Endothelial cell of umbilical vein (primary cell): ENCODE results near the gene ERI2. TPM values are rescaled to one million over a fixed set of nuclear protein-coding genes. Genes with fewer than 3 reads are reported as not detected.
A peak's percentile ranks its signal among the peaks of the same experiment; 100 is the strongest.
"Not testable (repeated sequence)": the region's sequence is repeated elsewhere in the genome, so short reads cannot be mapped to it uniquely, and the experiment has no call there.

Source experiments
- BruUV-seq: library from RNA; stranded (reverse); fragments of 400-500 nt; replicated peaks from 2 replicates; lab custom pipeline; 2021; lab: Mats Ljungman, UMichigan
- CTCF ChIA-PET: fragments of 300-600, 350-600 bp; sonication (Branson Sonifier 250); formaldehyde crosslinking; loops from one replicate; lab custom pipeline; 2021; ENCODE audit warnings: antibody characterized with exemption, inconsistent platforms; lab: Charles Lee
- POLR2A ChIA-PET: fragments of 300-600, 350-600 bp; sonication (Branson Sonifier 250); formaldehyde crosslinking; loops from one replicate; lab custom pipeline; 2021; ENCODE audit warnings: antibody characterized with exemption, inconsistent platforms; lab: Charles Lee
- DNase-seq: peaks from one replicate; pipeline ENCODE4 v3.0.0-alpha.2; 2011; ENCODE audit warnings: low read depth, low spot score
- FAIRE-seq: peaks from 2 replicates; lab custom pipeline; 2011; peaks lifted over from hg19 to GRCh38; lab: Jason Lieb, UNC
- H2AFZ ChIP-seq: 2 replicates; pipeline ENCODE4 v1.6.0; 2012; ENCODE audit warnings: low read depth, low read length, control low read depth, inconsistent platforms
- H3K27ac ChIP-seq: 2 replicates; pipeline ENCODE4 v1.5.1; 2011; ENCODE audit warnings: low read depth, mild to moderate bottlenecking, control low read depth, low read length, moderate library complexity; ENCODE audit not compliant: insufficient read depth
- H3K27me3 ChIP-seq, 2 experiments: 2 replicates each; pipeline versions ENCODE4 v1.6.0 to v1.6.1; 2011; ENCODE audit warnings: low read length in 2 of 2, mixed read lengths in 1 of 2; ENCODE audit not compliant: control insufficient read depth in 2 of 2, insufficient read depth in 2 of 2
- H3K36me3 ChIP-seq, 2 experiments: 2 replicates in 1 of 2; 3 replicates in 1 of 2; pipeline ENCODE4 v1.5.1; 2011; ENCODE audit warnings: low read length in 2 of 2, mild to moderate bottlenecking in 1 of 2, moderate library complexity in 1 of 2; ENCODE audit not compliant: control insufficient read depth in 2 of 2, insufficient read depth in 2 of 2; ENCODE audit errors: extremely low read depth in 1 of 2
- H3K4me1 ChIP-seq: 3 replicates; pipeline ENCODE4 v1.5.1; 2011; ENCODE audit warnings: mild to moderate bottlenecking, low read length; ENCODE audit not compliant: control insufficient read depth, insufficient read depth; ENCODE audit errors: extremely low read depth
- H3K4me2 ChIP-seq: 2 replicates; pipeline ENCODE4 v1.6.1; 2011; ENCODE audit warnings: low read length, control low read depth, mixed read lengths; ENCODE audit not compliant: insufficient read depth
- H3K4me3 ChIP-seq, 3 experiments: fragments of 200-600 bp in 1 of 3; sonication (generic), shearing (Covaris generic) in 1 of 3; replicated peaks in 1 of 3; 2 replicates each; pipeline ENCODE4 v1.5.1; 2011 to 2016; ENCODE audit warnings: control low read depth in 3 of 3, low read length in 3 of 3, mild to moderate bottlenecking in 2 of 3, inconsistent platforms in 1 of 3, low read depth in 1 of 3, moderate library complexity in 1 of 3; ENCODE audit not compliant: insufficient read depth in 1 of 3
- H3K79me2 ChIP-seq: 2 replicates; pipeline ENCODE4 v1.6.0; 2012; ENCODE audit warnings: low read length, inconsistent platforms; ENCODE audit not compliant: control insufficient read depth, insufficient read depth
- H3K9ac ChIP-seq: replicated peaks from 2 replicates; pipeline ENCODE3; 2011; ENCODE audit warnings: low read length, control low read depth; ENCODE audit not compliant: insufficient read depth; ENCODE audit errors: extremely low read depth
- H3K9me1 ChIP-seq: replicated peaks from 3 replicates; pipeline ENCODE4 v1.6.0; 2011; ENCODE audit warnings: mild to moderate bottlenecking, low read length; ENCODE audit not compliant: control insufficient read depth, insufficient read depth; ENCODE audit errors: extremely low read depth
- H3K9me3 ChIP-seq: replicated peaks from 2 replicates; pipeline ENCODE4 v1.5.1; 2012; ENCODE audit warnings: low read length, inconsistent platforms; ENCODE audit not compliant: control insufficient read depth, insufficient read depth
- H4K20me1 ChIP-seq: replicated peaks from 2 replicates; pipeline ENCODE3; 2011; ENCODE audit warnings: mild to moderate bottlenecking, low read length; ENCODE audit not compliant: control insufficient read depth, insufficient read depth; ENCODE audit errors: extremely low read depth
- CTCF ChIP-seq, 2 donors: IDR thresholded peaks; 1 replicate in 1 of 2; 2 replicates in 1 of 2; pipeline ENCODE4 v1.5.1; 2011; ENCODE audit warnings: low read length in 2 of 2, mild to moderate bottlenecking in 2 of 2, moderate library complexity in 2 of 2, control low read depth in 1 of 2, inconsistent platforms in 1 of 2, low read depth in 1 of 2; ENCODE audit not compliant: insufficient read depth in 1 of 2; ENCODE audit errors: extremely low read depth in 1 of 2
- EZH2 ChIP-seq: IDR thresholded peaks from 2 replicates; pipeline ENCODE4 v1.6.1; 2012; ENCODE audit warnings: borderline replicate concordance, low read depth, mild to moderate bottlenecking, moderate library complexity, low read length, inconsistent platforms; ENCODE audit not compliant: severe bottlenecking
- FOS ChIP-seq: IDR thresholded peaks from 2 replicates; pipeline ENCODE4 v1.6.1; 2011; ENCODE audit warnings: mild to moderate bottlenecking, low read length, moderate library complexity, borderline replicate concordance; ENCODE audit not compliant: insufficient read depth
- GATA2 ChIP-seq: IDR thresholded peaks from 2 replicates; pipeline ENCODE4 v1.7.0; 2011; ENCODE audit warnings: low read depth, mild to moderate bottlenecking, moderate library complexity, mixed read lengths, low read length; ENCODE audit not compliant: insufficient read length, insufficient read depth
- JUN ChIP-seq: IDR thresholded peaks from 2 replicates; pipeline ENCODE4 v1.6.1; 2011; ENCODE audit warnings: borderline replicate concordance, low read depth; ENCODE audit not compliant: insufficient read length, insufficient read depth
- MAX ChIP-seq: IDR thresholded peaks from 2 replicates; pipeline ENCODE4 v1.6.1; 2011; ENCODE audit not compliant: insufficient read depth, insufficient read length
- MYC ChIP-seq: IDR thresholded peaks from one replicate; pipeline ENCODE4 v1.6.1; 2011; ENCODE audit warnings: mild to moderate bottlenecking, low read depth, low read length
- POLR2A ChIP-seq: IDR thresholded peaks from 2 replicates; pipeline ENCODE4 v1.6.1; 2012; ENCODE audit warnings: low read depth, mild to moderate bottlenecking, control low read depth, low read length
- POLR2AphosphoS5 ChIP-seq: IDR thresholded peaks from 2 replicates; pipeline ENCODE4 v1.6.1; 2012; ENCODE audit warnings: low read depth, mild to moderate bottlenecking, control low read depth, low read length, moderate library complexity; ENCODE audit not compliant: insufficient read depth
- dilution Hi-C: fragments of 300-500 bp; cut with MboI; formaldehyde crosslinking; loops from one replicate; pipeline ENCODE4 v1.15.0; 2019; ENCODE audit warnings: low sequenced_read_pairs; ENCODE audit not compliant: extremely low pct_ligation_motif_present
- intact Hi-C: fragments of 100-400 bp; cut with micrococcal nuclease; formaldehyde crosslinking; loops from one replicate; pipeline ENCODE4 v1.10.0; 2022
- polyA plus RNA-seq, 4 experiments: library from polyadenylated mRNA; depleted of rRNA in 3 of 4; stranded (reverse) in 3 of 4; unstranded in 1 of 4; fragments of >200 nt; gene quantifications; 2 replicates each; pipeline versions ENCODE4 v1.2.1 to v1.2.3, GENCODE V29; 2011 to 2012; ENCODE audit warnings: missing spikeins in 1 of 4
- total RNA-seq: library from RNA; stranded (reverse); gene quantifications from 2 replicates; pipeline ENCODE4 v1.2.3, GENCODE V29; 2021

Gene ERI2
- total and polyA plus RNA-seq, 2 donors (not counting 3 experiments of a cell fraction or from before 2014, with no cell fraction given): 6.6 to 8.9 TPM

- no peaks in the 10 kb centered on the region for H3K79me2 ChIP-seq
- no TSS peak for BruUV-seq
- no peak overlapping the region for H3K9ac ChIP-seq
- no peak overlapping the region for H3K4me3 ChIP-seq
- DNase-seq: no peak
- intact Hi-C loops (loop anchor here (1.0 to 5.0 kb wide), 2 partner anchors 94 to 350 kb away; partner anchors contain the start of genes DCUN1D3, LDAF1 and LYRM1), dilution Hi-C loops (no loop called here)
- no peak overlapping the region for H3K27ac ChIP-seq
- no peaks in the 10 kb centered on the region for H4K20me1 ChIP-seq
- CTCF ChIA-PET: interaction anchor here (2.6 to 3.0 kb wide), 2 partner anchors 43 to 493 kb away, joined by 10 to 15 read pairs; no protein-coding TSS in a partner anchor
- no peaks in the 10 kb centered on the region for H3K27me3 ChIP-seq
- H3K9me1 ChIP-seq: no peaks in the 10 kb centered on the region
- H3K36me3 ChIP-seq: no peaks in the 10 kb centered on the region
- peaks cover 7% of the 10 kb centered on the region for H3K4me1 ChIP-seq
- H2AFZ ChIP-seq: no peak overlapping the region
- no peak overlapping the region for H3K4me2 ChIP-seq
- TF ChIP-seq POLR2AphosphoS5: no peak
- TF ChIP-seq MYC: no peak
- TF ChIP-seq EZH2: no peak
- no peak for TF ChIP-seq GATA2
- no peak for TF ChIP-seq JUN
- no peak for TF ChIP-seq CTCF (IDR thresholded peaks at IDR 0.05; ENCODE audit: extremely low read depth in 1 of 2, insufficient read depth in 1 of 2, low read depth in 1 of 2, low read length in 2 of 2)
- TF ChIP-seq MAX: no peak
- TF ChIP-seq FOS: no peak
- no peak for TF ChIP-seq POLR2A
- H3K9me3 ChIP-seq: no peaks in the 10 kb centered on the region
- no peak for FAIRE-seq
- POLR2A ChIA-PET: no interaction called here
These were observed 1.6 kb upstream of the ERI2 start for GRCh38 chr16:20807862-20808261.

- H3K79me2 ChIP-seq, DNase-seq, H4K20me1 ChIP-seq, H3K9me1 ChIP-seq, H3K36me3 ChIP-seq, H3K4me1 ChIP-seq, H3K27me3 ChIP-seq, H3K9me3 ChIP-seq, dilution Hi-C loops: not testable (repeated sequence)
- intact Hi-C loops: loop anchor here (1.0 to 5.0 kb wide), 3 partner anchors 64 to 279 kb away; partner anchors contain the start of genes DCUN1D3, LYRM1 and THUMPD1
- ChIA-PET POLR2A (interaction anchor here (1.6 kb wide), 1 partner anchor 99 kb away, joined by 3 read pairs; no protein-coding TSS in a partner anchor), CTCF (interaction anchor here (1.4 to 3.0 kb wide), 8 partner anchors 10 to 495 kb away, joined by 5 to 15 read pairs (median 8); no protein-coding TSS in a partner anchor)
- Histone ChIP-seq H3K4me2 (peak overlapping the region; percentile 44), H2AFZ (peak overlapping the region; percentile 50), H3K27ac (peak overlapping the region; percentile 29), H3K4me3 (peak overlapping the region; percentile 5 to 68 (median 50)), H3K9ac (peak overlapping the region; percentile 78)
- TSS peak; percentile 75 for BruUV-seq
- FAIRE-seq: peak; percentile 67
These were observed 546 bp downstream of the ERI2 start for GRCh38 chr16:20805684-20806167.
